ENCODE measurements around the gene TRPM3. TPM values are rescaled to one million over a fixed set of nuclear protein-coding genes. Genes with fewer than 3 reads are reported as not detected.

The TRPM3 gene
- total RNA-seq, 1 donor = 0.72 TPM

DNA sequence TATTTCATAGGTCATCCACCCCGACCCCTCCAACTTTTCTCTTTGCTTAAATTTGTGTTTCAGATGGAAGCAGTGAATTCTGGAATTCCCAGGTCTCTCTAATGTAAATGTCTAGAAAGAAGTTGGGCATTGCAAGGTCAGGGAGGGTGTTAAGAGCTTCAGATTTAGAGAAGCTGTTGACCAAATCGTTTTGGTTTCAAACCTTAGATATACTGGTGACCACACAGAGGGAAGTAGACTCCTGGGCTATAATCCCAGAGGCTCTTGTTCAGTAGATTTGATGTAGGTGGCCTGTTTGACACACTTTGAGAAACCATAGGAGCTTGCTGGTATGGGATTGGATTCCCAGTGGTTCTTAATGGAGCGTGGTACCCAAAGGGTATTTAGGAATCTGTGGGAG lies 569.6 kb downstream of the TRPM3 start:
- Histone ChIP-seq H3K36me3 (ENCODE audit: insufficient read depth, low read length) (no peaks in the 10 kb centered on the region), H4K20me1 (ENCODE audit: insufficient read depth, low read length) (no peaks in the 10 kb centered on the region), H3K4me3 (ENCODE audit: insufficient read depth, low read length) (no peak overlapping the region), H3K9me3 (ENCODE audit: low read depth, low read length) (no peaks in the 10 kb centered on the region), H2AFZ (ENCODE audit: low read length) (no peak overlapping the region), H3K79me2 (ENCODE audit: insufficient read depth, low read length) (no peaks in the 10 kb centered on the region), H3K4me2 (ENCODE audit: insufficient read depth, low read length) (no peak overlapping the region), H3K4me1 (ENCODE audit: insufficient read depth, low read length) (peaks cover 15% of the 10 kb centered on the region), H3K27ac (ENCODE audit: low read depth, low read length) (no peak overlapping the region), H3K27me3 (ENCODE audit: insufficient read depth, low read length) (no peaks in the 10 kb centered on the region)
- DNase-seq (ENCODE audit: insufficient read length, low spot score, missing footprints) = no peak
- TF ChIP-seq, protein P1, sequence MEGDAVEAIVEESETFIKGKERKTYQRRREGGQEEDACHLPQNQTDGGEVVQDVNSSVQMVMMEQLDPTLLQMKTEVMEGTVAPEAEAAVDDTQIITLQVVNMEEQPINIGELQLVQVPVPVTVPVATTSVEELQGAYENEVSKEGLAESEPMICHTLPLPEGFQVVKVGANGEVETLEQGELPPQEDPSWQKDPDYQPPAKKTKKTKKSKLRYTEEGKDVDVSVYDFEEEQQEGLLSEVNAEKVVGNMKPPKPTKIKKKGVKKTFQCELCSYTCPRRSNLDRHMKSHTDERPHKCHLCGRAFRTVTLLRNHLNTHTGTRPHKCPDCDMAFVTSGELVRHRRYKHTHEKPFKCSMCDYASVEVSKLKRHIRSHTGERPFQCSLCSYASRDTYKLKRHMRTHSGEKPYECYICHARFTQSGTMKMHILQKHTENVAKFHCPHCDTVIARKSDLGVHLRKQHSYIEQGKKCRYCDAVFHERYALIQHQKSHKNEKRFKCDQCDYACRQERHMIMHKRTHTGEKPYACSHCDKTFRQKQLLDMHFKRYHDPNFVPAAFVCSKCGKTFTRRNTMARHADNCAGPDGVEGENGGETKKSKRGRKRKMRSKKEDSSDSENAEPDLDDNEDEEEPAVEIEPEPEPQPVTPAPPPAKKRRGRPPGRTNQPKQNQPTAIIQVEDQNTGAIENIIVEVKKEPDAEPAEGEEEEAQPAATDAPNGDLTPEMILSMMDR (IDR thresholded peaks at IDR 0.05; ENCODE audit: extremely low read depth, low read depth, low read length) = no peak

DNA sequence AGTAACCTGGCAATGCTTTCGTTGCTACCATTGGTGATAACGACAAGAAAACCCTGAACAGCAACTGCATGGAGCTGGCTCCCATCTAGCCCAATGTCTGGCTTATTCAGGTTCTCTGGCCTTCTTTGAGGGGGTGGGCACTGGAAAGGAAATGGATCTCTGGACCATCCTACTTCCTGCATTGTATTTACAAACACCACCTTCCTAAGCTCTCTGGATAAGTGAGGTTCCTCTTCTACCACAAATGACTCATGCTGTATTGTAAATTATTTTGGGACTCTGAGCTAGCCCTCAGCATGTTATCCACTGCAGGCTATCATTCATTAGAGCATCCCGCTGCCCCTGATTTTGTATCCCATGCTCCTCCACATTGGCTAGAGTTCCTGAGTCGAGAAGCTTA lies 570.0 kb downstream of the TRPM3 start:
- Histone ChIP-seq H3K27ac (ENCODE audit: low read depth, low read length) (no peak overlapping the region), H3K79me2 (ENCODE audit: insufficient read depth, low read length) (no peaks in the 10 kb centered on the region), H3K4me2 (ENCODE audit: insufficient read depth, low read length) (no peak overlapping the region), H4K20me1 (ENCODE audit: insufficient read depth, low read length) (no peaks in the 10 kb centered on the region), H2AFZ (ENCODE audit: low read length) (no peak overlapping the region), H3K9me3 (ENCODE audit: low read depth, low read length) (no peaks in the 10 kb centered on the region), H3K36me3 (ENCODE audit: insufficient read depth, low read length) (no peaks in the 10 kb centered on the region), H3K27me3 (ENCODE audit: insufficient read depth, low read length) (no peaks in the 10 kb centered on the region), H3K4me3 (ENCODE audit: insufficient read depth, low read length) (no peak overlapping the region), H3K4me1 (ENCODE audit: insufficient read depth, low read length) (peaks cover 15% of the 10 kb centered on the region)
- TF ChIP-seq, protein P1 (IDR thresholded peaks at IDR 0.05; ENCODE audit: extremely low read depth, low read depth, low read length) = no peak
- DNase-seq (ENCODE audit: insufficient read length, low spot score, missing footprints) = no peak

DNA sequence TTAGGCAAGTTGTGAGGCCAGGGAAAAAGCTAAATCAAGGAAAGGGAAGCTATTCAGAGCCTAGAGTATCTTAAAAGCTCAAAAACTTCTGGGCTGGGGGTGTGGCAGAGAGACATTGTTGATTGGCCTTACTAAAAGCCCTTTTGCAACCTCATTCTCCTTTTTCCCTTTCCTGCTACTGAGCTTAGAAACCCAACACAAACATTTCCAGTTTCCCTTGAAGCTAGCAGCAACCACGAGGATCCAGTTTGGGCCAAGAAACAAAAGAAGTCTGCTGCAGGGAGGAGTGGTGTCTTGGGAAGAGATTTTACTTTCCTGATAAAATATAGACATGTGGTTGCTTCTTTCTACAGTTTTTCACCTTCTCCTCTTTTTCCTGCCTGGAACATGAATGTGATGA lies 571.5 kb downstream of the TRPM3 start:
- no peak overlapping the region for H3K27ac ChIP-seq (ENCODE audit: low read depth, low read length)
- H4K20me1 ChIP-seq (ENCODE audit: insufficient read depth, low read length) = no peaks in the 10 kb centered on the region
- H3K79me2 ChIP-seq (ENCODE audit: insufficient read depth, low read length) = no peaks in the 10 kb centered on the region
- no peaks in the 10 kb centered on the region for H3K27me3 ChIP-seq (ENCODE audit: insufficient read depth, low read length)
- DNase-seq (ENCODE audit: insufficient read length, low spot score, missing footprints) = no peak
- peaks cover 14% of the 10 kb centered on the region for H3K4me1 ChIP-seq (ENCODE audit: insufficient read depth, low read length)
- H3K9me3 ChIP-seq (ENCODE audit: low read depth, low read length) = no peaks in the 10 kb centered on the region
- H2AFZ ChIP-seq (ENCODE audit: low read length) = no peak overlapping the region
- no peaks in the 10 kb centered on the region for H3K36me3 ChIP-seq (ENCODE audit: insufficient read depth, low read length)
- H3K4me3 ChIP-seq (ENCODE audit: insufficient read depth, low read length) = no peak overlapping the region
- no peak overlapping the region for H3K4me2 ChIP-seq (ENCODE audit: insufficient read depth, low read length)
- TF ChIP-seq, protein P1 (IDR thresholded peaks at IDR 0.05; ENCODE audit: extremely low read depth, low read depth, low read length) = no peak

GRCh38 chr9:70542311-70542931 lies 579.0 kb downstream of the TRPM3 start:
- Histone ChIP-seq H3K27me3 (ENCODE audit: insufficient read depth, low read length) (no peaks in the 10 kb centered on the region), H3K79me2 (ENCODE audit: insufficient read depth, low read length) (no peaks in the 10 kb centered on the region), H3K9me3 (ENCODE audit: low read depth, low read length) (no peaks in the 10 kb centered on the region), H4K20me1 (ENCODE audit: insufficient read depth, low read length) (no peaks in the 10 kb centered on the region), H3K27ac (ENCODE audit: low read depth, low read length) (peak overlapping the region; percentile 27), H2AFZ (ENCODE audit: low read length) (no peak overlapping the region), H3K4me2 (ENCODE audit: insufficient read depth, low read length) (no peak overlapping the region), H3K36me3 (ENCODE audit: insufficient read depth, low read length) (no peaks in the 10 kb centered on the region), H3K4me1 (ENCODE audit: insufficient read depth, low read length) (peaks cover 13% of the 10 kb centered on the region), H3K4me3 (ENCODE audit: insufficient read depth, low read length) (no peak overlapping the region)
- TF ChIP-seq, protein P1 (IDR thresholded peaks at IDR 0.05; ENCODE audit: extremely low read depth, low read depth, low read length) = no peak
- DNase-seq (ENCODE audit: insufficient read length, low spot score, missing footprints) = no peak
